Stimulated activated CD4-positive, alpha-beta T cell treated with anti-CD3 and anti-CD28 coated beads, Interleukin-1b, Interleukin-23, amount 100 ng/mL, for 4 hours (primary cell): Measurements from ENCODE around the gene NDUFB11.

Experiments
- DNase-seq, 2 donors: peaks; one replicate each; pipeline ENCODE4 v3.0.0-alpha.2; 2020; ENCODE audit warnings: low read depth in 2 of 2

The NDUFB11 gene

DNA sequence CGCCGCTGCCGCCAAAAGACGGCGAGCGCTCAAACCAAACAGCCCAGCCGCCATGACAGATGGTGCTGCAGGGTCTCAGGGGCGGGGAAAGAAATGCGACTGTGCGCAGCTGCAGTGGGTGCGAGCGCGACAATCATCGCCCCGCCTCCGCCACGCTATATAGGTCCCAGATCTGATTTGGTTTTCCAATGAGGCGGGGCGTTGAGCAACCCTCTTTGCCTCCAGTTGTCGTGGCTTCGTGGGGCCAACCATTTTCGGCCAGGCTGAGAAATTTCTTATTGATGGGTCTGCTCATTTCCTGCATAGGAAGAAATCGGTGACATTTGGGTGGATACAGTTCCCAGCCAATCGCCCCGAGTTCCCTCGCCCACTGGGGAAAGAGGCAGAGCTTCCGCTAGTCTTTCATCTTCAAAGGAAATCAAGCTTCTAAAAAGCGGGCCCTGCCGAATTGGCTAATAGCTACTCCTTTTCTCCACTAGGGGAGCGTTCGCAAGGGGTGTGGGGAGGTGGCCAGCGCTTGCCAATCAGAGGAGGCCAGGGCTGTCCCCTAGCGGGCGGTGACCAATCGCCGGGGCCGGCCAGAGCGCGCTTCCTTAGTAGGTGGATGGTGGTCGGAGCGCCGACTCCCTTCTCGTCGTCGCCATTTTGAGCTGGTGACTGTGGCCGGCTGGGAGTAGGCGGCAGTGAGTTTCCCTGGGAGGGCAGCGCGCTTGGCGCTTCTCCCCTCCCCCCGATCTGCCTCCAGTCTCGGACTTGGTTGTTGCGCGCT is at the start of gene NDUFB11, which contains the start of gene RBM10:
Gene NDUFB11 (minus strand): TSS at position 77 of the 769 bp plus-strand sequence. CDS start 23 bp downstream, at position 54.
Gene RBM10 (plus strand): TSS at position 596 of the 769 bp plus-strand sequence. CDS start 2,261 bp downstream, outside the sequence.
- peak; percentile 73 to 75 for DNase-seq

DNA sequence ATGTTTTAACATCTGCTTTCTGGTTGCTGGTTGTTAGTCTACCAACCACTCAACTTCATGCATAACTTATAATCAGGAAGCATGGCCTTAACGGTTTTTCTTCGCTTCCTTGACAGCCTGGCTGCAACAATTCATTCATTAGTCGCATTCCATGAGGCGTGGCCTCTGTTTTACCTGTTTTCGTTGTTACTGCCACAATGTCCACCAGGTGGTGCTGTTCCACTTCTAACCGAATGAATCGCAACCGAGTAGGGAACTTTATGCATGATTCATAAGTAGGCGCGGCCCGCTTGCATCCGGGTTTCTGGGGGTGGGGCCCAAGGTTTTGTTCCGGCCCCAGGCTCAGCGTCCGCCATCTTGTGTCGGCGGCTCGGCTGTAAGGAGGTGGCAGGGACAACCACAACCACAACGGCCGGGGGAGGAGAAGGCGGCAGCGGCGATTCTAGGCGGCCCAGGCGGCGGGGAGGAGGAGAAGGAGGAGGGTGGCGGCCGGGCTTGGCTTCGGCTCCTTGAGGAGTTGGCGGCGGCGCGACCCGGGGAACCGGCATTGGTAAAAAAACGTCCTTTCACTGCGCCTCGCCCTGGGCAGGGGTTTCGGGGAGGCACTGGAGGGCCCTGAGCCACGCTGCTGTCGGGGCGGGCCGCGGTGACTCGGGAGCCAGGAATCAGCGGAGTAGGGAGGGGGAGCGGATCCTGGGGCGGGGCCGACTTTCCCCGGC is 49.1 kb upstream of the NDUFB11 start, which contains the start of gene UBA1:
Gene UBA1 (plus strand): TSS at position 355 of the 719 bp plus-strand sequence. CDS start 4,974 bp downstream, outside the sequence.
- DNase-seq, result peak; percentile 73 to 97

DNA sequence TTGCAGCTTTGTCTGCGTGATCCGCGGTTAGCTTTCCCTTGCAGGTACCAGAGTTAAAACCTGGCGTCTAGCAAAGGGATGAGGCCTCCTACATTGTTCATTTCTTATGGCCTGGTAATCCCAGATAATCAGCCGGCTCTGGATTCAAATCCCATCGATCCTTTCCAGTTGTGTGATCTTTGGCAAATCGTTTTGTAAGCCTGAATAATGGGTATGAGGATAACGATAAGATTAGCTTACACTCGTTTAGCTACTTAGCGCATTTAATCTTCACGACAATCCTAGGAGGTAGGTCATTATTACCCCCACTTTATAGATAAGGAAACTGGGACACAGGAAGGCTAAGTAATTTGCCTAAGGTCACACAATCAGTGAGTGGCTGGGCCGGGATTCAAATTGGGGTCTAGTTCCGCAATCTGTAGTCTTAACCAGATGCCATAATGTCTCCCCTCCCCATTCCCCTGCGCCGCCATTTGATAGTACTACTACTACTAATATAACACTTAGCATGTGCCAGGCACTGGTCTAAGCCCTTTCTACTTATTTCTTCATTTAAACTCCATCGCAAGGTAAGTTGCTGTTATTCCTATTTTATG is 47.4 kb upstream of the NDUFB11 start:
- no peak for DNase-seq

DNA sequence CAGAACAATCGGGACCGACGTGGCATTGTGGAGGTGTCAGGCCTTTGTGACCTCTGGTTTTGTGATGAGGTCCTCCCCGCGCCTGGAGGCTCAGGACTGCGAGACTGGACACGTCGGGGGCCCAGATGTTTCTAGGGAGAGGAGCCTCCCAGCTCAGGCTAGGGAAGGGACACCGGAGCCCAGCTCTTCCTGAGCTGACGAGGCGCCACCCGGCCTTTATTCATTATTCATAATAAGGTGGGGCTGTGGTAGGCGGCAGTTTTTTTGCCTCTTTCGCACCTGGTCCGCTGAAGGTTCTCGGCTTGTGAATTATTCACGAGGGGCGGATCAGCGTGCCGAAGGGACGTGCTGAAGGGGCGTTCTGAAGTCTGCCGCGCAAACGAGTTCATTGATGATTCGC is 46.8 kb upstream of the NDUFB11 start:
- peak; percentile 25 to 37 for DNase-seq

DNA sequence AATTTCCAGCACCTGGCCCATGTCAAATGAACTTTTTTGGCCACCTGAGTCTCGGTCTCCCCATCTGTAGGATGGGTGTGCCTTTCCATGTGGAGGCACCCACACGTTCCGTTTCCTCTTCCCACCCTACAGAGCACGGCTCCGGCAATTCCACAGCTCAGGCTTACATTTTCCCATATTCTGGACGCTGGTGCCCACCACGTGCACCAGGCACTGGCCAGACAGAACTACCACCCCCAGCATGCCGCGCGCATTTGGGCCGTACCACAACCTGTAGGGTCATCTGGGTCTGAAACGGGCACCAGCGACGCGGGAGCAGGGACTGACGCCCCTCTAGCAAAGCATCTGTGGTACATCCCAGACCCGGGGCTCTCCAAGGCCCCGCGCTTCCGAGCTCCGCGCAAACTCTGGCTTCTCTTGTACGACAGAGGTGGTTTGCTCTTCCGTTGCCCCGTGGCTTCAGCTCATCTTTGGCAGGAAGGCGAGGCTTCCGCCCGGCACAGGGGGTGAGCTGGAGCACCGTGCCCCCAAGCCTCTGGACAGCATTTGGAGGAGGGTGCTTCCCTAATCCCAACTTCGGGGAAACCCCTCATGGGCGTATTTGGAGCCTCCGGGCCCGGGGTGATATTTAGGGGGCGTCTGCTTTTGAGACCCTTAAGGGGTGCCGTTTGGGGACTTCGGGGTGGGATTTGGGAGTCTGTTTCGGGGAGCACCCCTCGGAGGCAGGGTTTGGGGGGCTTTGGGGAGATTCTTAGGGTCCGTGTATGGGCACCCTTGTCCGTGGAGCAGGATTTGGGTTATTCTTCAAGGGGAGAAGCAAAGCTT is 46.2 kb upstream of the NDUFB11 start:
- peak; percentile 62 to 67 for DNase-seq

DNA sequence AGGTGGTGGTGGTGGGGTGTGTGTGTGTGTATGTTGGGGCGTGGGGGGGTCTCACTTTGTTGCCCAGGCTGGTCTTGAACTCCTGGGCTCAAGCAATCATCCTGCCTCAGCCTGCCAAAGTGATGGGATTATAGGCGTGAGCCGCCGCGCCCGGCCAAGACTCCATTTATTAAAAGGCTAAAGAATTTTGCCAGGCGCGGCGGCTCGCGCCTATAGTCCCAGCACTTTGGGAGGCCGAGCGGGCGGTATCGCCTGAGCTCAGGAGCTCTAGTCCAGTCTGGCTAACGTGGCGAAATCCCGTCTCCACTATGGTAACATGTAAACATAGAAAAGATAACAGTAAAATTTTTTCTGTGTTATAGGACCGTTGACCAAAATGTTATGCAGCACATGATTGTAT is 45.4 kb upstream of the NDUFB11 start:
- no peak for DNase-seq

DNA sequence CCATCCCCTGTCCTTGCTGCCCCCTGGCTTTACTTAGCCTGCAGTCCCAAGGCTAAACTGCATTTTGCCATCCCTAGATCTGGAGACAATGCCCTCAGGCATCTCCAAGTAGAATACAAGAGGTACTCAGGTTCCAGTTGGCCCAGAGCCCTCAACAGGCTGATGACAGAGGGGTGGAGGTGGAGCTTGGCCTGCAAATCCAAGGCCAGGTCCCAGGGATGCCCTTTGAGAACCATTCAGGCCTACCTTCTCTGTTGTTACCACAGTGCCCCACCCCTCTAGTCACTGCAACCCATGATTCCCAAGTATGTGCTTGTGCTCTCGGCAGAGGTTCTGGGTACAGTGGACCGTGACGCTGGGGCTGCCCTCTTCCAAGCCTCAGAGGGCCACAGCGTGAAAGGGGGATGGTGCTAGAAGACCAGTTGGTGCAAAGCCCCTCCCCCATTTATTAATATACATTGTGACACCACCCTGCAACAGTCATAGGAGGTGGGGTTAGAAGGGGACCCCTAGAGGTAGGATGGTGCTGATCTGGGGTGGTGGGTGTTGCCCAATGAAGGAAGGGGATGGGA is 42.7 kb upstream of the NDUFB11 start:
- DNase-seq, result no peak

DNA sequence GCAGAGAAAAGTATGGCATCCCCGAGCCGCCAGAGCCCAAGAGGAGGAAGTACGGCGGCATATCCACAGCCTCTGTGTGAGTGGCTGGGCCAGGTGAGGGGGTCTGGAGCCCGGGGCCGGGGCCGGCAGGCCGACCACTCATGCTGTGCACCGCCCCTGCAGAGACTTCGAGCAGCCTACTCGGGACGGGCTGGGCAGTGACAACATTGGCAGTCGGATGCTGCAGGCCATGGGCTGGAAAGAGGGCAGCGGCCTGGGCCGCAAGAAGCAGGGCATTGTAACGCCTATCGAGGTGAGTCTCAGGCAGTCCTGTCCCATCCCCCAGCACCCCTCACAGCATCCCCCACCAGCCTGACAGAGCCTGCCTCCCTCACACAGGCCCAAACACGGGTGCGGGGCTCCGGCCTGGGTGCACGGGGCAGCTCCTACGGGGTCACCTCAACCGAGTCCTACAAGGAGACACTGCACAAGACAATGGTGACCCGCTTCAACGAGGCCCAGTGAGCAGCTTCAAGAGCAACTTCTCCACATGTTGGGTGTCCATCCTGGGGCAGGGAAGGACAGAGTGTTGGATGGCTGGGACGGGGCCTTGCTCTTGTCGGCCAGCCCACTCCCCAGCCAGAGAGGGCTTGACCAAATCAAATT is 41.7 kb upstream of the NDUFB11 start:
- no peak for DNase-seq

DNA sequence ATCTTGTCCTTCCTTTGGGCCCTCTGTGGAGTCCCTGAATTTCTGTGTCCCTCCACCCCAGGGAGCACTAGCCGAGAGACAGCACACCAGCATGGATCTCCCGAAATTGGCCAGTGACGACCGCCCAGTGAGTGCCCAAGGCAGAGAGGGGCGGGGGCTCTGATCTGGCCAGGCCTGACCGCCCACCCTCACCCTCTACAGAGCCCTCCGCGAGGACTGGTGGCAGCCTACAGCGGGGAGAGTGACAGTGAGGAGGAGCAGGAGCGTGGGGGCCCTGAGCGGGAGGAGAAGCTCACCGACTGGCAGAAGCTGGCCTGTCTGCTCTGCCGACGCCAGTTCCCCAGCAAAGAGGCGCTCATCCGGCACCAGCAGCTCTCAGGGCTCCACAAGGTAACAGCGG is 40.7 kb upstream of the NDUFB11 start:
- no peak for DNase-seq

DNA sequence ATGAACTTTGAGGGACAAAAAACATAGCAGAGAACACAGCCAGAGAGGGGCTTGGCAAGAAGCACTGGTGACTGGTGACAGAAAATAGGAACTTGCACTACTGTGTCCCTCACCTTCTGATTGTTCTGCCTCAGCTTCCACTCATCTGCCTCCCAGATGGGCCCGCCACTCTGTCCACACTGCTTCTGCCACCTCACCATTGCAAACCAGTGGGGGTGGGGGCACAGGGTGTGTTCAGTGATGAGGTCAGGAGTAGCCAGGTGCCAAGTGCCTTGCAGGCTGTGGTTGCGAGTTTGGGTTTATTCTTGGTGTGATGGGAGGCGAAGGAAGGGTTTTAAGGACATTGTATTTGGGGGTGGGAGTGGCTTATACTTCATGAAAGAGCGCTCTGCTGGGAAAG is 40.0 kb upstream of the NDUFB11 start:
- DNase-seq, result no peak

DNA sequence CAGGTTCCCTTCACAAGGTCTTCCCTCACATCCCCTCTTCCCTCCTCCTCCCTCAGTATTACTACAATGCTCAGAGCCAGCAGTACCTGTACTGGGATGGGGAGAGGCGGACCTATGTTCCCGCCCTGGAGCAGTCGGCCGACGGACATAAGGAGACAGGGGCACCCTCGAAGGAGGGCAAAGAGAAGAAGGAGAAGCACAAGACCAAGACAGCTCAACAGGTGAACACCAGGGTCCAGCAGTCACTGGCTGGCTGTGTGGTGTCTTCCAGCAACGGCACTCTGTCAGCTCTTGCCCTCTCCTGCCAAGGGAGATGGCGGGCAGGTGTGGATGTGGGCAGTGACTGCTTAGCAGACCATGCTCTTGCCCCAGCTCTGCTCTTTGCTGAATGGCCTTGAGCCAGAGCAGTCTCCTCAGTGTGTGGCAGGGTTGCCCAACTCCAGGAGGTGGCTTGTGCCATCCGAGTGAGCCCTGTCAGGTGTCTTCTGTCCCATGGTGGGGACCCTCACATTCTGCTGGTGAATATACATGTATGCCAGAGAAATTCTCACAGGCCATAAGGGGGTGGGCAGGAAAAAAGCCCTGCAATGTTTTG is 37.7 kb upstream of the NDUFB11 start:
- DNase-seq, result no peak

DNA sequence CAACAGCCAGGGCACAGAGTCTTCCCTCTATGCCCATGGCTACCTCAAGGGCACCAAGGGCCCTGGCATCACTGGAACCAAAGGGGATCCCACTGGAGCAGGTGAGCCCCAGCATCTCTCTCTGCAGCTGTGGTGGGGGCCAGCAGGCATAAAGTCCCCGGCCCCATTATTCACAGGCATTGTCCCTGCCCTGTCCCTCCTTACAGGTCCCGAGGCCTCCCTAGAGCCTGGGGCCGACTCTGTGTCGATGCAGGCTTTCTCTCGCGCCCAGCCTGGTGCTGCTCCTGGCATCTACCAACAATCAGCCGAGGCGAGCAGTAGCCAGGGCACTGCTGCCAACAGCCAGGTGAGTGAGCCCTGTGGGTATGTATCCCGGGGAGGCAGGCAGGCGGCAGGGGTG is 36.8 kb upstream of the NDUFB11 start:
- DNase-seq, result no peak

DNA sequence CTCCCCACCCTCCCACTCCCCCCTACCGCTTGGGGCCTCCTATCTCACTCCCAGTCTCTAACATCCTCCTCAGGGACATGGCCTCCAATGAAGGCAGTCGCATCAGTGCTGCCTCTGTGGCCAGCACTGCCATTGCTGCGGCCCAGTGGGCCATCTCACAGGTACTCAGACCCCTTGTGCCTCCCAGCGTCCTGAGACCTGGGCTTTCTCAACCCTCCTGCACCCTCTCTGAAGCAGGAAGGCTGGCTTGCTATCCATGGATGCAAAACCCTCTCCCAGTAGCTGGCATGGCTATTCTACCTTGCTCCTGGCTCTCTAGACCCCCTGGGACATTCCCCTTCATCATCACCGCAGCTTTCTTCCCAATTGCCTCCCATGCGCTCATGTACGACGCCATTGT is 35.8 kb upstream of the NDUFB11 start:
- DNase-seq, result no peak

DNA sequence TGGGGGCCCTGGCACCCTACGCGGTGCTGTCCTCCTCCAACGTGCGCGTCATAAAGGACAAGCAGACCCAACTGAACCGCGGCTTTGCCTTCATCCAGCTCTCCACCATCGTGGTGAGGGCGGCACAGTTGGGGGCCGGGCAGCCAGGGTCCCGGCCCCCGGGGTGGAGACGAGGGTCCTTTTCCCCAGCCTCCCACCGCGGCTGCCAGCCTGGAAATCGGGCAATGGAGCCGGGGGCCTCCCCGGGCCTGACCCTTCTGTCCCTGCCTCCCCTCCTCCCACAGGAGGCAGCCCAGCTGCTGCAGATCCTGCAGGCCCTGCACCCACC is 35.4 kb upstream of the NDUFB11 start:
- no peak for DNase-seq

DNA sequence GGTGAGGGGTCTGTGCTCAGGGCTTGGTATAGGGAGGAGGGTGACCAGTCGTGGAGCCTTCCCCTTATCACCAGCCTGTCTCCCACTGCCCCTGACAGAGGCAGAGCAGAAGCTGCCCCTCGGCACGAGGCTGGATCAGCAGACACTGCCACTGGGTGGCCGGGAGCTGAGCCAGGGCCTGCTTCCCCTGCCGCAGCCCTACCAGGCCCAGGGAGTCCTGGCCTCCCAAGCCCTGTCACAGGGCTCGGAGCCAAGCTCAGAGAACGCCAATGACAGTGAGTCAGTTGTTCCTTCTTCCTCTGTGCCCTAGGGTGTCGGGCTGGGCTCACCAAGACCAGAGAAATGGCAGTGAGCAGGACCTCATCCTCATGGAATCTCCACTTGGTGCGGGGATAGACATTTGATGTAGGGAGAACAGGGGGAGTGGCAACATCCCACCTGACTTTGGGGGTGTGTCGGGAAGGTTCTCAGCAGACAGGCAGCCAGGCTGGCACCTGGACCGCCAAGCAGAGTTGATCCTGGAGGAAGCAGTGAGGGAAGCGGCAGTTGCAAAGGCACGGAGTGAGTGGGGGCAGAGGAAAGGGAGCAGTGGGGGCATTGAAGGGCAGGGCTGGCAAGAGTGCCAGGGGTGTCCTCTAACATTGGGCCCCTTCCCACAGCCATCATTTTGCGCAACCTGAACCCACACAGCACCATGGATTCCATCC is 34.9 kb upstream of the NDUFB11 start:
- no peak for DNase-seq

DNA sequence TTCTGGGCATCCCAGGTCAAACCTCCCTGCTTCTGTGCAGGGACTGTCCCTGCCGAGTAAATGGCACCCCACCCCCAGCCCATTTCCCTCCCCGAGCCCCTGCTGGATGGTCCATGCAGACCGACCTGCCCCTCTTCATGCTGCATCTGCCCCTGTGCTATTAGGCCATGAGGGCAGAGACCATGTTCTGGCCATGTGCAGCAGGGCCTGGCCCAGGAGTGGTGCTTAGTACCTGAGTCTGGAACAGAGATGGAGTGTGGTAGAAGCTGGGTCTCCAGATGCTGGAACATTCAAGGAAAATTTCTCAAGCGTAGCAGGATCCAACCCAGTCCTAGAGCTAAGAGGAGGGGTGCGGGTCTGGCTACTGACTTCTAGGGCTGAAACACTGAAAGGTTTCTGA is 33.8 kb upstream of the NDUFB11 start:
- DNase-seq, result no peak

DNA sequence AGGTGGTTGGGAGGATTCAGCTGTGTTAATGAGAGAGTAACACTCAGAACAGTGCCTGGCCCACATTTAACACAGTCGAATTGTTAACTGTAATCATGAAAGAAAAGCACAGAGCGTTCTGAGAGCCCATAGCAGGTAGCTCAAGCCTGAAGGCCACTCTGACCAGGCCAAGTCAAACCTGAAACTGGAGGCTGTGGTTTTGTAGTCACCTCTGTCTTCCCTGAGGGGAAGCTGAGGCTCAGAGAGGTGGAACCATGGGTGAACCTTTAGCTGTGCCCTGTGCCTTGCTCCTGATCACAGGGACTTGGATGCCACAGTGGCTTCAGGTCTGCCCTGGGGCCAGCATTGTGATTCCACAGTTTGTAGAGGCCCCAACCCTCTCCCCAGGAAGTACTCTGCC is 32.6 kb upstream of the NDUFB11 start:
- DNase-seq, result no peak

DNA sequence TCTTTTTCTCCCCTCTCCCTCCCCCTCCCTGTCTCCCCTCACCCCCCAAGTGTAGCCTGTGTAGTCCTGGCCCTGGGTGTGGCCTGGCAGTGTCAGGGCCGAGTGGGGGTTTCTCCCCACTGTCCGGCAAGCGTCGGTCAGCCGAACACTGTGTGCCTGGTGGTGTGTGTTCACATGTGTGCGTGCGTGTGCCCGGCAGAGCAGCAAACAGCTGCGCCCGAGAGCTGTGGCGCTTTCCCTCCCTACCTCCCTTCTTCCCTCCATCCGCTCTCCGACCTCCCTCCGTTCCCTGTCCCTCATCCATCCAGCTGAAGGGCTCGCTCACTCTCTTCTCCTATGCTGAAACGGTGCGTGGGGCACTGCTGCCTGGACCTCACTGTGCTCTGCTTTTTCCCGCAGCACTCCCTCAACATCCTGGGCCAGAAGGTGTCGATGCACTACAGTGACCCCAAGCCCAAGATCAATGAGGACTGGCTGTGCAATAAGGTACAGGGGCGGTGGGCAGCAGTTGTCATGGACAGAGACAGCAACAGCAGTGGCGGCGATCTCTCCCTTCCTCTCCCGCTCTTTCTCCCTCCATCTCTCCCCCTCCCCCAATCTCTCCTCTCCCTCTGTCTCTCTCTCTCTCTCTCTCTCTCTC is 31.7 kb upstream of the NDUFB11 start:
- no peak for DNase-seq

DNA sequence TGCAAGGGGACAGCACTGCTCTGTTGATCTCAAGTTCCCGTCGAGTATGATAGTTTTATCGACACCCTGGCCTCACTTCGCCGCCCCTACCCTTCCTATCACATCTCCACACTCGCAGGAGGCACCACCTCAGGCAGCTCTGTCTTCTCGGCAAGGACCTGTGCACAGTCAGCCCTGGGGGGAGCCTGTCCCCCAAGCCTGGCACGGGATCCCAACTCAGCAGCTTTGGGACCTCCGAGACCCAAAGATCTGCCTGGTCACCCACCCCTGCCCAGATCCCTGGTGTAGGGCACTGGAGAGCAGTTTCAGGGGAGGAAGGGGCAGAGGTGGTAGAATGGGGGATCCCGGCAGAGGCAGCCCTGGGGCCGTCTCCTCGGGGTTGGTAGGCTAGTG is 31.1 kb upstream of the NDUFB11 start:
- DNase-seq, result no peak
